MV-4-11 (cell line): Measurements from ENCODE around the gene MPZ.
"Not testable (repeated sequence)": the region's sequence is repeated elsewhere in the genome, so short reads cannot be mapped to it uniquely, and the experiment has no call there.

Experiments used
- DNase-seq: peaks from one replicate; lab custom pipeline; 2025; lab: John Stamatoyannopoulos, UW

The MPZ gene

GRCh38 chr1:161299347-161299746 lies 10.4 kb downstream of the MPZ start:
- no peak for DNase-seq

GRCh38 chr1:161298116-161298515 lies 11.7 kb downstream of the MPZ start:
- peak; percentile 88 for DNase-seq

- DNase-seq = no peak
Measured at GRCh38 chr1:161297415-161297814, 12.4 kb downstream of the MPZ start.

- no peak for DNase-seq
Measured at GRCh38 chr1:161290779-161291178, 19.0 kb downstream of the MPZ start.

- DNase-seq = no peak
Measured at GRCh38 chr1:161287482-161288054, 22.2 kb downstream of the MPZ start.

DNA sequence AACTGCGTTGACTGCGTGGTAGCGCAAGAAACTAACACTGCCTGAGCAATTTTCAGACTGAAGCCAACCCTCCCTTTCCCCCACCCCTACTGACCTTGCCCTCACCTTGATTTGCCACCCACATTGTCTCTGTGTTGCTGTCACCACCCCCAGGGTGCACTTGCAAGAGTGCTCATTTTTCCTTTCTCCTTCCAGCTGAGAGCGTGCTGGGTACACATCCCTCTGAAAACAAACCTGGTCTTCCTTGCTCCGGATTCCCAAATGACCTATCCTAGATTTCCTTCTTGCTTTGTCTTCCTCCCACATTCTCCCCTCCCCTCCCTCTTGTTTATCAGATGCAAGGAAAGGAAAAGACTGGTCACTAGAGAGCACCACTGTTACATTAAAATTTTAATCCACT lies 24.2 kb downstream of the MPZ start:
- DNase-seq = no peak

GRCh38 chr1:161285113-161285512 lies 24.7 kb downstream of the MPZ start:
- no peak for DNase-seq

GRCh38 chr1:161282991-161283390 lies 26.8 kb downstream of the MPZ start:
- no peak for DNase-seq

GRCh38 chr1:161274874-161275273 lies 34.9 kb downstream of the MPZ start:
- no peak for DNase-seq

GRCh38 chr1:161273402-161273801 lies 36.4 kb downstream of the MPZ start:
- DNase-seq = no peak

DNA sequence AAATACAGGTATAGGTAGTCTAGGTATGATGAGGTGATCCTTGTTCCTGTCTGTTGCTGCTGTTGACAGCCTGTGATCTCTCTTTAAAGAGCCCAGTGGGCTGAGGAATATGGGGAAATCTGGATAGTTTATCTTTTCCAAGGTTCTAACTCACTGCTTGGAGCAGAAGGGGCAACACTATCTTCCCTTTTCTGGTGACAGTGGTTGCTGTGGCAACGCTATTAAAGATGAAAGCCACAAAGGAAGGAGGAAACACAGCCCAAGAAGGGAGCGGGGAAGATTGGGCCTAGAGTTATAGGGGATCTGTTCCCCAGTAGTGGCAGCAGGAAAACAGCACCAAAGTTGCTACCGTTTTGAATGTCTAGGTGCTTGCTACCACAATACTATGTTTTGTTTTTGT lies 42.4 kb downstream of the MPZ start:
- DNase-seq = peak; percentile 67

GRCh38 chr1:161266836-161267235 lies 42.9 kb downstream of the MPZ start:
- DNase-seq = no peak

DNA sequence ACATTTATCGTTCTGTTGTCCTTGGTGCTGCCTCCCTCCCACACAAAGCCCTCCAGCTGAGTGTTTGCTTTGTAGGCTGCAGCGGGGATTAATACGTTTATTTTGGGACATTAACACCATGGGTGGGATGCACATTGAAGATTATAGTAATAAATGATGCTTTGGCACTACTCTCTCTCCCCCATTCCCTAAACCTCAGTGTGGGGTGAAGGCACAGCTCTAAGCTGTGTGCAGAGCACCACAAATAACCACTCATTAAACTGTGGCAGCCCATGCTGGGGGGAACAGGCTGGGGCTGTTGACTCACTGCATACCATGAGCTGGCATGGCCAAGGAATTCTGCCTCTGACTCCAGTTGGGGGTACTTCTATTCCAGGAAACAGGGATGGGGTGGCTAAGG lies 43.6 kb downstream of the MPZ start:
- no peak for DNase-seq

DNA sequence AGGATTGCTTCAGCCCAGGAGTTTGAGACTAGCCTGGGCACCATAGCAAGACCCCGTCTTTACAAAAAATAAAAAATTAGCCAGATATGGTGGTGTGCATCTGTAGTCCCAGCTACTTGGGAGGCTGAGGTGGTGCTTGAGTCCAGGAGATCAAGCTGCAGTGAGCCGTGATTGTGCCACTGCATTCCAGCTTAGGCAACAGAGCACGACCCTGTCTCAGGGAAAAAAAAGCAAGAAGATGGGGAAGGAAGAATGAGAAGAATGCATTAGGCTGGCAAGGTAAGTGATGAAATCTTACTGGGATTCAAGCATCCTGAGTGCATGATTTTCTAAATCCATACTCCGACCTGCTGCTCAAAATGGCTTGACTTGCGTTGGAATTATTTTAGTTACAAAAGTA lies 44.5 kb downstream of the MPZ start:
- DNase-seq = no peak

DNA sequence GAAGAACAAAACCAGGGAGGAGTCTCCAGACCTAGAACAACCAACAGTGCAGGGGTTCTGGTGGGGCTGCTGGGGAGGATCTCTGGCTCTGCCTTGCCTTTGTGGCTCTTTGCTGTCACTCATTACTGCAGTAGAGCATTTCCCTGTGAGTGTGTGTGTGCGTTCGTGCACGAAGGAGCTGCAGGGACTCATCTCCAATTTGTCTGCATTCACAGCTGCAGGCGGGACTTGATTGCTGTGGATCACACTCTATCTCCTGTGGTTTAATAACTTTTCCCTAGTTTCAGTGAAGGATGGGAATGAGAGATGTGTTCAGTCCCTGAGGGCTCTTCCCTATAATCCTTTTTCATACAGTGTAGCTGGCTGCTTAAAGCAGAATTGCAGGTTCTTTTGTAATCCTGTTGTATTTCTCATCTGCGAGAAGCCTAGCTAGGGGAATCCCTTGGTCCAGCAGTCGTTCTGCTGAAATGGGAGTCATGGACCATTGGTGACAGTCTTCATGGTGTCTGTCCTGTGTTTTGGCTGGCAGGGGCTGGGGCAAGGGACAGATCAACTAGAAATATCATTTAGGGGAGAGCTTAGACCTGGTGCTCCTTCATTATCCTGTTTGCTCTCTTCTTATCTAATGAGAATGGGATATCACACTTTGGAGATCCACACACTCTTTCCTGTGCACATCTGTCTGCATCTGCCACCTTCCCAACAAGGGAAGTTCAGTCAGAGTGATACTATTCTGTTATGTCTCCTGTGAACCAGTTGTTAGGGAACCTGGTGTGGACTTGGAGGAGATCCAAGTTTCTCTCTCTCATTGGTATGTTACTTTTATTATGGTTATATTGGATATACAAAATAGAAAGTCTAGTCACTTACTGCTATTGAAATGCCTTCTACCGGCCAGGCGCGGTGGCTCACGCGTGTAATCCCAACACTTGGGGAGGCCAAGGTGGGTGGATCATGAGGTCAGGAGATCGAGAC lies 48.2 kb downstream of the MPZ start:
- DNase-seq = peak; percentile 38

DNA sequence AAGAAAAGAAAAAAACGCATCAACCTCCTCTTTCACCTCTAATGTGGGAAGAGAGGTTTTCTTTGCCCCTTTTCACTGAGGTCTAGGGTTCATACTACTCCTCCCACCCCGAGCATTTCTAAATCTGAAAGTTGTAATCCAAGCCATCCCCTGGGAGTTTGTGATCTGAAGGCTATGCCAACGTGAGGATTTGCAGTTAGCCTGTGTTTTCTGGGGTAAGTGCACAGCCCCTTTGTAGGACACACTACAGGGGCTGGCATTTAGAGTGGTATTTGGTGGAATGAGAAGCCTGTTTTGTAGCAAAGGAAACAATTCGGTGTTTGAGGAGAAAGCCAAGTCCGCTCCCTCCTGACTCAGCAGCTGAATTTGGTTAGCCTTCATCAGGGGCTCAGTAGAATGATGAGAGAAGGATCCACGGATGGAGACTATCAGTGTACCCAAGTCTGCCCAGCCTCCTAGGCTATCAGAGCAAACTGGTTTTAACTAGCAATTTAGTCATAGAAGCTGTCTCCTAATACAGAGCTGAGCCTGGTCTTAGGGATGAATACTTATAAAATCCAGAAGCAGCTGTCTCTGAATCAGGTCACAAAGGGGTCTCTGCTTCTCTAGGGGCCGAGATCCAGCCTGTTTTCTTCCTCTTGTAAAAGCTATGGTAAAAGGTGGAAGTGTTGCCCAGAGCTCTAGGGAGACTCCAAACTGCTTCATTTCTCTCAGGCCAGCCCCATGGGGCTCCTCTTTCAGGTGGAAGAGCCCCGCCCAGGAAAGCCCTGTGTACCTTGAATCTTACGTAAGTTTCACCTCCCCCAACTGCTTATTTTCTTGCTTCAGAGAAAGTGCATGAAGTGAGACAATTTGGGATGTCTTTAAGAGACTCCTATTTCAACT lies 49.1 kb downstream of the MPZ start:
- DNase-seq = no peak

DNA sequence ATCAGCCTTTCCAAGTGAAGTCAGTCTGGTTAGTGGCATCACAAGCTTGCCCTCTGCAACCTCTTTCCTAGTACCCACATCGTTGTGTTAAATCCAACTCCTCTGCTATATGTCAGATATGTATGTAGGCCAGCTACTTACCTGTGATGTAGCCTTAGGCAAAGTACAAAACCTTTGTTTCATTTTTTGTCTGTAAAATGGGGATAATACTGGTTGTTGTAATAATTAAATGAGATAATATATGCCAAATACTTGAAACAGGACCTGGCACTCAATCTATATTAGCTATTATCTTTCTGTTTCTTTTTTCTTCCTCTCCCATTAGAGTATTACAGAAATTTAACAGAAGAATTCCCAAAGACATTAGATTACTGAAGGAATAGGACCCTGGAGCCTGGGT lies 50.0 kb downstream of the MPZ start:
- no peak for DNase-seq

GRCh38 chr1:161259345-161259702 lies 50.4 kb downstream of the MPZ start:
- DNase-seq = no peak

DNA sequence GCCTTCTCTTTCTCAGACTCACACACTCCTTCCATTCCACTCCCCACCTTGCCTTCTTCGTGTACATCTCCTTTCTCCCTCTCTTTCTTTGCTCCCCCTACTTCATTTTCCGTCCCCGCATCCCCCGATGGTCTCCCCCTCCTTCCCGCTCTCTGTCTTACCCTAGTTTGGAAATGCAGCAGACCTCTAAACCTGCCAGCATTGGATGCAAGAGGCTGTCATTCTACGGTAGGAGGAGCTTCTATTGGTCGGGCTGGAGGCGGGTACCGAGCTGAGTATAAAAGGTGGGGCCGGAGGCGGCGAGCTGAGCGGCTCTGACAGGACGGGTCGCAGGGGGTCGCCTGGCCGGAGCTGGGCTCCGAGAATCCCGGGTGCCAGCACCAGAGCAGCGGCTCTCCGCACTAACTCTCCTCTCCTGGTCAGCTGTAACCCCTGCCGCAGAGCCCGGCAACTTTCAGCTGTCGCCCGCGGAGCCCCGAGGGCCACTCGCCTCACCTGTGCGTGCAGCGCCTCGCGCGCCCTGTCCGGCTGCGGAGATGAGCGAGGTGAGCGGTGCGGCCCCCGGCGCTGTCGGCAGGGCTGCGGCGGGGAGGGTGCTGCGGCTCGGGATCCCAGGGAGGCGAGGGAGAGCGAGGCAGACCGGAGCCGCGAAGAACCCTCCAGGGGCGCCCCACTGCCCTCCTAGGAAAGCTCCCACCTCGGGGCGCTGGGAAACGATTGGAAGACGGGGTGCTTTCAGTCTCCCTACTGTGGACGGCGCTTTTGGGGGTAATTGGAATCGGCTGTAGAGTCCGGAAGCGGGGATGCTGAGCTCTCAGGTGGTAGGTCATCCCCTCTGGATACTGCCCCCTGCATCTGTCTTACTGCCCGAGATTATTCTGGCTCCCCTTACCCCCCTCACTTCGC lies 51.1 kb downstream of the MPZ start, which contains the start of gene PCP4L1:
TSS of gene PCP4L1 (plus strand) at position 307 of the 906 bp plus-strand sequence. CDS start at position 537, 230 bp downstream.
- no peak for DNase-seq

GRCh38 chr1:161257109-161257508 lies 52.7 kb downstream of the MPZ start:
- DNase-seq = not testable (repeated sequence)

DNA sequence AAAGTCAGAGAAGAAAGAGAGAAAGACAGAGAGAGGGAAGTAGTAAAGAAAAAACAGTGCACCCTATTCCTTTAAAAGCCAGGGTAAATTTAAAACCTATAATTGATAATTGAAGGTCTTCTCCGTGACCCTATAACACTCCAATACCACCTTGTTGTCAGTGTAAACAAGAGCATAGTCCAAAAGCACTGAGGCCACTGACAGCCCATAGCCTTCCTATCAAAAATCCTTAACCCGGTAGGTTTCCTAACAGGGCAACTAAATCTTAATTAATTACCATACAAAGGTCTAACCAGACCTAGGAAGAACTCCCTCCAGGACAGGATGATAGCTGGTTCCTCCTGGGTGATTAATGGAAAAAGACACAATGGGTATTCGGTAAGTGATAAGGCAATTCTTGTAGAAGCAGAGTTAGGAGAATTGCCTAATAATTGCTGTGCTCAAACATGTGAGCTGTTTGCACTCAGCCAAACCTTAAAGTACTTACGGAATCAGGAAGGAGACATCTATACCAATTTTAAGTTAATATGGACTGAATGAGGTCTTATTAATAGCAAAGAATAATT lies 53.7 kb downstream of the MPZ start:
- not testable (repeated sequence) for DNase-seq
